K562 (cell line): ENCODE results near the gene CGA. TPM values are rescaled to one million over a fixed set of nuclear protein-coding genes. Genes with fewer than 3 reads are reported as not detected.

Source experiments
- ATAC-seq: fragments of 200-7000 bp; cut with Tn5 transposase; 3 replicates; pipeline ENCODE4 v1.9.1; 2020; ENCODE audit warnings: moderate library complexity
- BruUV-seq: library from RNA; stranded (reverse); fragments of 400-500 nt; replicated peaks from 2 replicates; lab custom pipeline; 2021; lab: Mats Ljungman, UMichigan
- CTCF ChIA-PET: fragments of 300-600 bp; formaldehyde crosslinking; extraction: SDS; loops from one replicate; lab custom pipeline; 2021; ENCODE audit warnings: low intra/inter-chr PET ratio; lab: Yijun Ruan, JAX
- POLR2A ChIA-PET: fragments of 300-600, 350-650 bp; sonication (Branson Sonifier 250); formaldehyde crosslinking; extraction: SDS; loops from one replicate; lab custom pipeline; 2021; ENCODE audit warnings: antibody characterized with exemption, inconsistent platforms; lab: Yijun Ruan, JAX
- DNase-seq, 4 experiments: peaks; one replicate each; pipeline versions ENCODE4 v3.0.0 to v3.0.0-alpha.2; 2011 to 2018; ENCODE audit warnings: low spot score in 3 of 4, mixed read lengths in 3 of 4; ENCODE audit errors: extremely low read depth in 1 of 4
- FAIRE-seq: peaks from 2 replicates; lab custom pipeline; 2011; peaks lifted over from hg19 to GRCh38; lab: Jason Lieb, UNC
- H2AFZ ChIP-seq: 2 replicates; pipeline ENCODE4 v1.6.0; 2011; ENCODE audit warnings: low read depth, low read length, control low read depth, inconsistent platforms
- H3K27ac ChIP-seq: fragments of 200-600 bp; 3 replicates; pipeline ENCODE4 v1.8.0; 2011; ENCODE audit warnings: low read depth, mild to moderate bottlenecking, control low read depth, inconsistent platforms, low read length, moderate library complexity, mixed read lengths; ENCODE audit errors: extremely low read depth
- H3K27me3 ChIP-seq, 2 experiments: fragments of 300-600 bp in 1 of 2; 2 replicates in 1 of 2; 3 replicates in 1 of 2; pipeline versions ENCODE4 v1.6.0 to v1.8.0; 2011; ENCODE audit warnings: inconsistent platforms in 2 of 2, low read length in 2 of 2, mild to moderate bottlenecking in 1 of 2, mixed read lengths in 1 of 2, moderate library complexity in 1 of 2; ENCODE audit not compliant: control insufficient read depth in 2 of 2, insufficient read depth in 2 of 2
- H3K36me3 ChIP-seq: fragments of 300-600 bp; 3 replicates; pipeline ENCODE4 v1.8.0; 2011; ENCODE audit warnings: mild to moderate bottlenecking, low read length, inconsistent platforms; ENCODE audit not compliant: control insufficient read depth, insufficient read depth
- H3K4me1 ChIP-seq, 2 experiments: fragments of 200-600 bp in 1 of 2; replicated peaks in 1 of 2; 2 replicates in 1 of 2; 3 replicates in 1 of 2; pipeline versions ENCODE4 v1.5.1 to v1.8.0; 2011; ENCODE audit warnings: inconsistent platforms in 2 of 2, low read length in 2 of 2, mild to moderate bottlenecking in 1 of 2, mixed read lengths in 1 of 2, moderate library complexity in 1 of 2; ENCODE audit not compliant: control insufficient read depth in 2 of 2, insufficient read depth in 2 of 2
- H3K4me2 ChIP-seq: 2 replicates; pipeline ENCODE4 v1.6.1; 2011; ENCODE audit warnings: low read length, control low read depth, inconsistent platforms, mixed read lengths; ENCODE audit not compliant: insufficient read depth
- H3K4me3 ChIP-seq: fragments of 200-600 bp; sonication (generic), shearing (Covaris generic); 2 replicates; pipeline ENCODE4 v1.5.1; 2016; ENCODE audit warnings: control low read depth, inconsistent platforms
- H3K79me2 ChIP-seq: fragments of 200-600 bp; 3 replicates; pipeline ENCODE4 v1.8.0; 2011; ENCODE audit warnings: low read length, inconsistent platforms; ENCODE audit not compliant: control insufficient read depth, insufficient read depth
- H3K9ac ChIP-seq, 2 experiments: 2 replicates each; pipeline versions ENCODE4 v1.6.0 to v1.6.1; 2011; ENCODE audit warnings: low read depth in 2 of 2, low read length in 2 of 2, control low read depth in 1 of 2, inconsistent platforms in 1 of 2, mild to moderate bottlenecking in 1 of 2, mixed read lengths in 1 of 2; ENCODE audit not compliant: insufficient read depth in 1 of 2
- H3K9me1 ChIP-seq: one replicate; pipeline ENCODE4 v1.6.0; 2011; ENCODE audit warnings: inconsistent platforms, mild to moderate bottlenecking, low read length, moderate library complexity; ENCODE audit not compliant: control insufficient read depth, insufficient read depth
- H3K9me3 ChIP-seq: replicated peaks from 2 replicates; pipeline ENCODE4 v1.5.1; 2011; ENCODE audit warnings: low read depth, low read length, inconsistent platforms; ENCODE audit not compliant: control insufficient read depth, insufficient read depth
- H4K20me1 ChIP-seq: replicated peaks from 2 replicates; pipeline ENCODE4 v1.6.1; 2011; ENCODE audit warnings: low read length, inconsistent platforms, mixed read lengths; ENCODE audit not compliant: control insufficient read depth, insufficient read depth
- ARID1B ChIP-seq: fragments of 450-650 bp; IDR thresholded peaks from 2 replicates; pipeline ENCODE4 v1.6.1; 2016; ENCODE audit warnings: antibody characterized with exemption, mild to moderate bottlenecking, inconsistent platforms
- CBX1 ChIP-seq: sonication (generic); IDR thresholded peaks from 2 replicates; pipeline ENCODE4 v1.6.1; 2016; ENCODE audit warnings: antibody characterized with exemption, low read depth, mild to moderate bottlenecking
- ESRRA ChIP-seq: fragments of 450-650 bp; IDR thresholded peaks from 2 replicates; pipeline ENCODE4 v1.6.1; 2014; ENCODE audit warnings: low read depth, mild to moderate bottlenecking, moderate library complexity, borderline replicate concordance
- FOXK1 ChIP-seq: sonication (generic); formaldehyde crosslinking; IDR thresholded peaks from 2 replicates; pipeline ENCODE4 v1.8.0; 2022; ENCODE audit warnings: missing genetic modification reagents, mild to moderate bottlenecking, borderline replicate concordance
- FUS ChIP-seq: fragments of 200-400 bp; formaldehyde crosslinking; optimal IDR thresholded peaks from 2 replicates; pipeline ENCODE3; 2017; ENCODE audit warnings: low read depth, low read length
- MBD1 ChIP-seq: fragments of 250-450 bp; sonication (Bioruptor Pico); IDR thresholded peaks from 2 replicates; pipeline ENCODE4 v1.8.0; 2022; ENCODE audit warnings: inconsistent platforms
- NFRKB ChIP-seq: fragments of 450-650 bp; IDR thresholded peaks from 2 replicates; pipeline ENCODE4 v1.6.1; 2016; ENCODE audit warnings: low read depth
- NR2C2 ChIP-seq, 2 experiments: fragments of 200-800 bp in 1 of 2; sonication (Bioruptor generic) in 1 of 2; sonication (generic) in 1 of 2; formaldehyde crosslinking in 1 of 2; IDR thresholded peaks; 2 replicates each; pipeline versions ENCODE4 v1.6.1 to v1.8.0; 2016 to 2022; ENCODE audit warnings: mild to moderate bottlenecking in 1 of 2, missing compliant biosample characterization in 1 of 2, missing genetic modification characterization in 1 of 2, missing genetic modification reagents in 1 of 2
- NR3C1 ChIP-seq: sonication (generic); formaldehyde crosslinking; IDR thresholded peaks from 2 replicates; pipeline ENCODE4 v1.8.1; 2022; ENCODE audit warnings: missing genetic modification reagents
- POU5F1 ChIP-seq: fragments of 150-350 bp; IDR thresholded peaks from 2 replicates; pipeline ENCODE4 v1.6.1; 2014; ENCODE audit warnings: borderline replicate concordance, low read length, low read depth, mild to moderate bottlenecking; ENCODE audit not compliant: partially characterized antibody
- PURB ChIP-seq: sonication (generic); formaldehyde crosslinking; IDR thresholded peaks from 2 replicates; pipeline ENCODE4 v1.9.0; 2021; ENCODE audit warnings: low read depth, mild to moderate bottlenecking, missing genetic modification reagents
- RFX5 ChIP-seq: IDR thresholded peaks from 2 replicates; pipeline ENCODE4 v1.6.1; 2011; ENCODE audit warnings: low read depth, mild to moderate bottlenecking, improper control_type of control experiment, low read length
- TRIM24 ChIP-seq, 2 experiments: fragments of 450-650 bp; IDR thresholded peaks; 2 replicates each; pipeline ENCODE4 v1.6.1; 2016
- ZNF212 ChIP-seq: fragments of 450-650 bp; formaldehyde crosslinking; IDR thresholded peaks from 2 replicates; pipeline ENCODE4 v1.4.0; 2020; ENCODE audit warnings: mild to moderate bottlenecking
- ZNF408 ChIP-seq: fragments of 250-450 bp; sonication (Bioruptor Pico); IDR thresholded peaks from 2 replicates; pipeline ENCODE4 v1.4.0; 2020; ENCODE audit warnings: low read depth, mild to moderate bottlenecking, moderate library complexity
- WGBS: fragments of 100-300 bp; shearing (Covaris generic); methylation state at CpG from one replicate; pipeline ENCODE4 v1.1.6; 2016; ENCODE audit warnings: low coverage, mixed read lengths; ENCODE audit not compliant: insufficient coverage; ENCODE audit errors: missing lambda C conversion rate; 5-methylcytosine and 5-hydroxymethylcytosine counted together
- in situ Hi-C: fragments of 300-500 bp; cut with MboI; formaldehyde crosslinking; loops from 4 replicates; pipeline ENCODE4 v1.15.0; 2018; ENCODE audit warnings: inconsistent platforms, mixed read lengths
- intact Hi-C: fragments of 100-400 bp; cut with micrococcal nuclease; formaldehyde crosslinking; loops from 2 replicates; pipeline ENCODE4 v1.14.2; 2022
- polyA plus RNA-seq, 8 experiments: library from polyadenylated mRNA; depleted of rRNA in 4 of 8; stranded (reverse) in 5 of 8; unstranded in 3 of 8; fragments of >200 nt; fragmentation: Nextera tagmentation in 2 of 8; fragmentation: Illumina TruSeq in 1 of 8; extraction: Ambion mirVana in 2 of 8; extraction: Trizol in 1 of 8; gene quantifications; 2 replicates each; pipeline versions ENCODE4 v1.2.1 to v1.2.3, GENCODE V29; 2011 to 2014; ENCODE audit warnings: inconsistent platforms in 1 of 8, missing spikeins in 1 of 8
- total RNA-seq, 7 experiments: library from RNA; depleted of rRNA in 6 of 7; stranded (reverse); fragments of >200 nt in 6 of 7; fragmentation: Illumina TruSeq in 2 of 7; extraction: Trizol in 2 of 7; gene quantifications; 2 replicates each; pipeline versions ENCODE4 v1.2.1 to v1.2.3, GENCODE V29; 2011 to 2021; ENCODE audit warnings: low replicate concordance in 1 of 7
- TF ChIP-seq, protein P1 (sequence below): sonication (generic); formaldehyde crosslinking; IDR thresholded peaks from 2 replicates; pipeline ENCODE4 v1.8.0; 2022; ENCODE audit warnings: missing genetic modification reagents, mild to moderate bottlenecking, moderate library complexity, borderline replicate concordance
- TF ChIP-seq, protein P2 (sequence below): IDR thresholded peaks from 3 replicates; pipeline ENCODE4 v1.6.1; 2011; ENCODE audit warnings: borderline replicate concordance, mild to moderate bottlenecking; ENCODE audit not compliant: insufficient read length, insufficient read depth

CGA gene
- total and polyA plus RNA-seq, 9 of the 15 experiments (the other 6 are each of a cell fraction or from before 2014, with no cell fraction given): 0.13 to 0.24 TPM; not detected in 7

GRCh38 chr6:87126501-87126900, 31.6 kb upstream of the CGA start (continued):
- no peak for TF ChIP-seq CBX1
- no peak for TF ChIP-seq NR3C1 (CRISPR knock-in tag)
- no peak for TF ChIP-seq ZNF212 (CRISPR knock-in tag)
- TF ChIP-seq, protein P1, sequence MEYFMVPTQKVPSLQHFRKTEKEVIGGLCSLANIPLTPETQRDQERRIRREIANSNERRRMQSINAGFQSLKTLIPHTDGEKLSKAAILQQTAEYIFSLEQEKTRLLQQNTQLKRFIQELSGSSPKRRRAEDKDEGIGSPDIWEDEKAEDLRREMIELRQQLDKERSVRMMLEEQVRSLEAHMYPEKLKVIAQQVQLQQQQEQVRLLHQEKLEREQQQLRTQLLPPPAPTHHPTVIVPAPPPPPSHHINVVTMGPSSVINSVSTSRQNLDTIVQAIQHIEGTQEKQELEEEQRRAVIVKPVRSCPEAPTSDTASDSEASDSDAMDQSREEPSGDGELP: no peak
- TF ChIP-seq ZNF408: no peak
- no peak for TF ChIP-seq PURB (CRISPR knock-in tag)

- Histone ChIP-seq H4K20me1 (no peaks in the 10 kb centered on the region), H3K9me3 (no peaks in the 10 kb centered on the region), H3K9ac (no peak overlapping the region), H2AFZ (no peak overlapping the region), H3K36me3 (no peaks in the 10 kb centered on the region), H3K79me2 (no peaks in the 10 kb centered on the region), H3K9me1 (no peaks in the 10 kb centered on the region), H3K27me3 (no peaks in the 10 kb centered on the region; a peak in 1 of 5 replicates), H3K4me1 (peaks cover 0 to 5% of the 10 kb centered on the region in 2 experiments; a peak in 1 of 5 replicates), H3K27ac (no peak overlapping the region), H3K4me3 (no peak overlapping the region), H3K4me2 (no peak overlapping the region)
- FAIRE-seq (no peak), ATAC-seq (no peak), DNase-seq (no peak)
- intact Hi-C loops: no loop called here
- TF ChIP-seq POU5F1 (no peak), RFX5 (no peak), ARID1B (no peak), FUS (no peak), NFRKB (no peak), MBD1 (no peak), TRIM24 (IDR thresholded peaks at IDR 0.05) (no peak), NR2C2 (CRISPR knock-in tag; IDR thresholded peaks at IDR 0.05) (no peak), NR2C2 (tag; IDR thresholded peaks at IDR 0.05) (no peak), FOXK1 (CRISPR knock-in tag) (no peak), ESRRA (no peak)
- TF ChIP-seq, protein P2, sequence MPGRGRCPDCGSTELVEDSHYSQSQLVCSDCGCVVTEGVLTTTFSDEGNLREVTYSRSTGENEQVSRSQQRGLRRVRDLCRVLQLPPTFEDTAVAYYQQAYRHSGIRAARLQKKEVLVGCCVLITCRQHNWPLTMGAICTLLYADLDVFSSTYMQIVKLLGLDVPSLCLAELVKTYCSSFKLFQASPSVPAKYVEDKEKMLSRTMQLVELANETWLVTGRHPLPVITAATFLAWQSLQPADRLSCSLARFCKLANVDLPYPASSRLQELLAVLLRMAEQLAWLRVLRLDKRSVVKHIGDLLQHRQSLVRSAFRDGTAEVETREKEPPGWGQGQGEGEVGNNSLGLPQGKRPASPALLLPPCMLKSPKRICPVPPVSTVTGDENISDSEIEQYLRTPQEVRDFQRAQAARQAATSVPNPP: no peak
- ChIA-PET POLR2A (no interaction called here), CTCF (no interaction called here)
- 3% methylated on average over 5 of the region's 5 CpGs for WGBS
- no TSS peak for BruUV-seq
- in situ Hi-C loops: no loop called here
Measured at GRCh38 chr6:87124074-87124473, 29.2 kb upstream of the CGA start.
